Pancreas (tissue), 10 donors: ENCODE data around the gene GAS6. TPM values are rescaled to one million over a fixed set of nuclear protein-coding genes. Genes with fewer than 3 reads are reported as not detected.
A peak's percentile ranks its signal among the peaks of the same experiment; 100 is the strongest.

Experiments used
- ATAC-seq, 4 donors: fragments of 200-7000 bp; cut with Tn5 transposase; one replicate each; pipeline versions ENCODE4 v1.8.0 to v1.9.1; 2020; ENCODE audit warnings: mild to moderate bottlenecking in 4 of 4, moderate library complexity in 4 of 4
- DNase-seq, 6 donors: peaks; one replicate each; pipeline ENCODE4 v3.0.0-alpha.2; 2020
- FAIRE-seq: peaks from 2 replicates; lab custom pipeline; 2012; peaks lifted over from hg19 to GRCh38; lab: Jason Lieb, UNC
- H3K27ac ChIP-seq, 4 donors: fragments of 200-600 bp; sonication (generic); 1 replicate in 3 of 4; 2 replicates in 1 of 4; pipeline versions ENCODE4 v1.5.0 to v1.8.0; 2020
- H3K27me3 ChIP-seq, 4 donors: fragments of 200-600 bp; one replicate each; pipeline ENCODE4 v1.8.0; 2021
- H3K36me3 ChIP-seq, 3 donors: fragments of 200-600 bp; sonication (generic) in 1 of 3; one replicate each; pipeline versions ENCODE4 v1.5.0 to v1.8.0; 2020 to 2021
- H3K4me1 ChIP-seq, 3 donors: fragments of 200-600 bp; one replicate each; pipeline ENCODE4 v1.8.0; 2021
- H3K4me3 ChIP-seq, 4 donors: fragments of 200-600 bp; sonication (generic) in 2 of 4; one replicate each; pipeline versions ENCODE4 v1.5.0 to v1.8.0; 2020 to 2021
- H3K9me3 ChIP-seq, 4 donors: fragments of 200-600 bp; one replicate each; pipeline ENCODE4 v1.8.0; 2021
- WGBS, 2 donors: extraction: QIAGEN DNeasy Blood & Tissue Kit; methylation state at CpG; one replicate each; pipeline ENCODE4 v1.1.7; 2013; 5-methylcytosine and 5-hydroxymethylcytosine counted together
- intact Hi-C, 3 donors: fragments of 100-400 bp; cut with DNase I; formaldehyde crosslinking; loops; one replicate each; pipeline versions ENCODE4 v1.11.1 to v1.14.2; 2022
- polyA plus RNA-seq, 2 donors: library from polyadenylated mRNA; stranded (reverse); fragments of 200-250 nt; gene quantifications; one replicate each; pipeline ENCODE4 v1.2.3, GENCODE V29; 2013
- total RNA-seq, 6 donors: library from RNA; stranded (reverse); fragmentation: NEBNext Ultra II Directional in 4 of 6; extraction: Animal tissue kit (Norgen Biotek cat#: 25700) in 4 of 6; gene quantifications; one replicate each; pipeline versions ENCODE4 v1.2.1 to v1.2.4, GENCODE V29; 2021 to 2023
- TF ChIP-seq, protein P1 (sequence below), 4 donors: fragments of 200-600 bp; sonication (generic) in 3 of 4; IDR thresholded peaks; one replicate each; pipeline versions ENCODE4 v1.5.0 to v1.8.0; 2021; ENCODE audit warnings: antibody characterized with exemption in 4 of 4
- donor health status: healthy with polysubstance abuse.
- donor health status: DM: no; HTN: no; CAD: no; lungs with moderate emphysema.
- donor health status: DM: no; HTN: no; CAD: no.
- donor health status: control.
- donor health status: control.
- donor health status: Bipolar disorder and iron deficiency.
- donor health status: DM: yes; HTN: yes; CAD: no.
- donor health status: DM: no; HTN: no; CAD: no.
- donor health status: DM: no; HTN: no; CAD: no.
- donor health status: DM: yes; HTN: yes; CAD: no.

The GAS6 gene
- total and polyA plus RNA-seq, 8 donors: 24.3 to 124 (median 42.2) TPM

DNA sequence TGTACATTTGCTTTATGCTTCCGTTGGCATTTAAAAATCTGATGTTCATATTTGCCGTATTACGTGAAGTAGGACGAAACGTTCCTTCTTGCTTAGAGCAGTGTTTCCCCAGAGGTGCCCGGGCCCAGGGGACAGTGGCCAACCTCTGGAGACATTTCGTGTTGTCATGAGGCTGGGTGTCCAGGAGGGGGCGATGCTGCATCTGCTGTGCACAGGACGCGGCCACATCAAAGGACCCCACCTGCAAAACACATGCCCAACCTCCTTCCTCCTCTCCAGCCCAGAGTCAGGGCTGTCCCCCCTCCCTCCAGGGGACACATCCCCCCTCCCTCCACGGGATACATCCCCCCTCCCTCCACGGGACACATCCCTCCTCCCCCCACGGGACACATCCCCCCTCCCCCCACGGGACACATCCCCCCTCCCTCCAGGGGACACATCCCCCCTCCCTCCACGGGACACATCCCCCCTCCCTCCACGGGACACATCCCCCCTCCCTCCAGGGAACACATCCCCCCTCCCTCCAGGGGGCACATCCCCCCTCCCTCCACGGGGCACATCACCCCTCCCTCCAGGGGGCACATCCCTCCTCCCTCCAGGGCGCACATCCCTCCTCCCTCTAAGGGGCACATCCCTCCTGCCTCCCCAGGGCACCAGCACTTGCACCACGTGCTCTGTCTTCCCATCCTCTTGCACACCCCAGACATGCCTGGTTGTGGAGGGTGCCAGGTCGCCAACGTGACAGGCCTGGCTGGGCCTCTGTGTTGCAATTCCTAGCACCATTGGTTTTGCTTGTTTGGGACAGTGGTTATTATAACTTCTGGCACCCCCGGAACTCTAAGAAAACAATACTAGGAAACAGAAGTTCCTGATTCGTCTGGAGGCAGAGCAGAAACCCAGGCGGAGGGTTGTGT, 46.7 kb downstream of the GAS6 start:
- H3K27me3 ChIP-seq: no peaks in the 10 kb centered on the region
- peak overlapping the region in 1 of 4 donors; percentile 5 for H3K27ac ChIP-seq
- FAIRE-seq (no peak), DNase-seq (peak; percentile 86 to 96 (median 92)), ATAC-seq (peak; percentile 71 to 80 (median 78))
- H3K4me1 ChIP-seq: peaks cover 0 to 5% (median 4%) of the 10 kb centered on the region in 3 donors
- TF ChIP-seq, protein P1, sequence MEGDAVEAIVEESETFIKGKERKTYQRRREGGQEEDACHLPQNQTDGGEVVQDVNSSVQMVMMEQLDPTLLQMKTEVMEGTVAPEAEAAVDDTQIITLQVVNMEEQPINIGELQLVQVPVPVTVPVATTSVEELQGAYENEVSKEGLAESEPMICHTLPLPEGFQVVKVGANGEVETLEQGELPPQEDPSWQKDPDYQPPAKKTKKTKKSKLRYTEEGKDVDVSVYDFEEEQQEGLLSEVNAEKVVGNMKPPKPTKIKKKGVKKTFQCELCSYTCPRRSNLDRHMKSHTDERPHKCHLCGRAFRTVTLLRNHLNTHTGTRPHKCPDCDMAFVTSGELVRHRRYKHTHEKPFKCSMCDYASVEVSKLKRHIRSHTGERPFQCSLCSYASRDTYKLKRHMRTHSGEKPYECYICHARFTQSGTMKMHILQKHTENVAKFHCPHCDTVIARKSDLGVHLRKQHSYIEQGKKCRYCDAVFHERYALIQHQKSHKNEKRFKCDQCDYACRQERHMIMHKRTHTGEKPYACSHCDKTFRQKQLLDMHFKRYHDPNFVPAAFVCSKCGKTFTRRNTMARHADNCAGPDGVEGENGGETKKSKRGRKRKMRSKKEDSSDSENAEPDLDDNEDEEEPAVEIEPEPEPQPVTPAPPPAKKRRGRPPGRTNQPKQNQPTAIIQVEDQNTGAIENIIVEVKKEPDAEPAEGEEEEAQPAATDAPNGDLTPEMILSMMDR (IDR thresholded peaks at IDR 0.05): peak; percentile 65 to 85 (median 74)
- no peaks in the 10 kb centered on the region for H3K9me3 ChIP-seq
- peaks cover 0 to 5% (median 0%) of the 10 kb centered on the region in 3 donors for H3K36me3 ChIP-seq
- intact Hi-C loops: loop anchor here in 2 of 3 donors (5.0 to 10.0 kb wide), 2 partner anchors 128 to 130 kb away; no protein-coding TSS in a partner anchor
- H3K4me3 ChIP-seq: no peak overlapping the region
- 12 to 15% methylated on average over 23 to 24 of the region's 24 CpGs for WGBS, 2 donors

DNA sequence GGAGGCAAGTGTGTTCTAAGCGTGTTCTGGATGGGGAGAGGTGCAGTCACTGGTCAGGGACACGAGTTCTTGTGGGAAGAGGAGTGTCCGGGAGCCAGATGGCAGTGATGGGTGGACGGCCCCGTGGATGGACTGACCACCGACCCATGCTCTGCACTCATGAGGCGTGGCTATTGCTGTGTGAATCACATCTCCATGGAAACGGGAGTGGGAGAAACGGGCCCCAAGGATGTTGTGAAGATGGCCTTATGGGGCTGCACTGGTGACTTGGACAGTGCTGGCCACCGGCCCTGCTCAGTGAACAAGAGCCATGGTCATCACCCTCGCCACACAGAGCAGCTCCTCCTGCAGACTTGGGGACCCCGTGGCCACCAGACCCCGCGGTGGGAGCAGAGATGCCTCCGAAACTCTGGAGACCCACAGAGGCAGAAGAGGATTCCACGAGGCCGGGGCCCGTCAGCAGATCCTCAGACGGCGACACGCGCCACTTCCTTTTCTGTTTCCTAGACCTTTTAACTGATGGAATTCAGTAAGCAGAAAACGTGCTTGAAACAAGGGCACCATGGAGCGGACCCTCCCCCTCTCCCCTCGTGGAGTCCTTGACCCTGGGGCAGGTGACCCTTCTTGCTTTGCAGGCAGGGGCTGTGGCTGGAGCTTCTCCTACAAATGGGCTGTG, 47.5 kb downstream of the GAS6 start:
- H3K36me3 ChIP-seq: no peaks in the 10 kb centered on the region
- no peaks in the 10 kb centered on the region for H3K9me3 ChIP-seq
- H3K27me3 ChIP-seq: no peaks in the 10 kb centered on the region
- DNase-seq (peak in 1 of 6 donors; percentile 52), ATAC-seq (no peak), FAIRE-seq (no peak)
- no peak overlapping the region for H3K4me3 ChIP-seq
- WGBS, 2 donors: 59 to 65% methylated on average over 25 of the region's 25 CpGs
- peaks cover 0 to 5% (median 4%) of the 10 kb centered on the region in 3 donors for H3K4me1 ChIP-seq
- TF ChIP-seq, protein P1 (IDR thresholded peaks at IDR 0.05): no peak
- no peak overlapping the region for H3K27ac ChIP-seq
- intact Hi-C loops: loop anchor here in 2 of 3 donors (5.0 to 10.0 kb wide), 2 partner anchors 128 to 131 kb away; no protein-coding TSS in a partner anchor

DNA sequence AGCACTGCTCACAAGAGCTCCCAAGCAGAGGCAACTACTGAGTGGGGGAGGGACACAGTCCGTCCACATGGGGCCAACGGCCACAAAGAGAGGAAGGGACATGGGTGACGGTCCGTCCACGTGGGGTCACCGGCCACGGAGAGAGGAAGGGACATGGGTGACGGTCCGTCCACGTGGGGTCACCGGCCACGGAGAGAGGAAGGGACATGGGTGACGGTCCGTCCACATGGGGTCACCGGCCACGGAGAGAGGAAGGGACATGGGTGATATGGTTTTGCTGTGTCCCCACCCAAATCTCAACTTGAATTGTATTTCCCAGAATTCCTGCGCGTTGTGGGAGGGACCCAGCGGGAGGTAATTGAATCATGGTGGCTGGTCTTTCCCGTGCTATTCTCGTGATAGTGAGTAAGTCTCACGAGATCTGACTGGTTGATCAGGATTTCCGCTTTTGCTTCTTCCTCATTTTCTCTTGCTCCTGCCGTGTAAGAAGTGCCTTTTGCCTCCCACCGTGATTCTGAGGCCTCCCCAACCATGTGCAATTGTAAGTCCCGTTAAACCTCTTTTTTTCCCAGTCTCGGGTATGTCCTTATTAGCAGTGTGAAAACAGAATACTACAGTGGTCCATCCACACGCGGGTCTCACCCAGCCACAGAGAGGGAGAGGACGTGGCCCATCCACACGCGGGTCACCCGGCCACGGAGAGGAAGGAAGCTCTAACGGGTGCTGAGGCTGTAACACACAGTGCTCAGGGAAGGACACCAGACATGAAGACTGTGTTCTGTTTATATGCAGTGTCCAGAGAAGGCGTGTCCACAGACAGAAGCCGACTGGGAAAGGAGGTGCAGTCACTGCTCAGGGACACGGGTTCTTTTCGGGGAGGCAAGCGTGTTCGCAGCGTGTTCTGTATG, 48.5 kb downstream of the GAS6 start:
- Histone ChIP-seq H3K4me3 (no peak overlapping the region), H3K27ac (no peak overlapping the region), H3K9me3 (no peaks in the 10 kb centered on the region), H3K4me1 (peaks cover 0 to 5% (median 4%) of the 10 kb centered on the region in 3 donors), H3K36me3 (no peaks in the 10 kb centered on the region), H3K27me3 (no peaks in the 10 kb centered on the region)
- FAIRE-seq: no peak
- TF ChIP-seq, protein P1 (IDR thresholded peaks at IDR 0.05): no peak
- 65 to 78% methylated on average over 42 of the region's 42 CpGs for WGBS, 2 donors
- intact Hi-C loops: loop anchor here in 2 of 3 donors (5.0 to 10.0 kb wide), 2 partner anchors 129 to 132 kb away; no protein-coding TSS in a partner anchor
- peak in 2 of 6 donors; percentile 20 to 49 for DNase-seq
- ATAC-seq: peak in 2 of 4 donors; percentile 9 to 12

DNA sequence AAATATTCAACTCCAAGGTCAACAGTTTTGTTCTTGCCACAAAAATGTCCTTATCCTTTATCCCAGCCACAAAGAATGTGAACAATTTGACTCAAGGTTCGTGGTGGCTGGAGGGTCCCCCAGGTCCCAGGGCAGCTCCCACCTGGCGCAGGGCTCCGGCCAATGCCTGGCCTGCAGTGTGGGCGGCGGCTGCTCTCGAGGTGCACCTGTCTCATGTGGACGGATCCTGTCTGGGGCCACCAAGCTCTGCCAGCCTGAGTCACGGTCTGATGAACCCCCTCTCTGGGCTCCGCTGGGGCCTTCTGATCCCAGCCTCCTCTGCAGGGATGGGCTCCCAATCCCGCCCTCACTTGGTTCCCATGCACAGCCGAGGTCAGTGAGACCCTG, 49.4 kb downstream of the GAS6 start:
- peak overlapping the region; percentile 60 to 74 (median 64) for H3K27ac ChIP-seq

More for the DNA sequence above, 49.4 kb downstream of the GAS6 start:
- Histone ChIP-seq H3K4me1 (peaks cover 0 to 5% (median 4%) of the 10 kb centered on the region in 3 donors), H3K27me3 (no peaks in the 10 kb centered on the region), H3K9me3 (no peaks in the 10 kb centered on the region), H3K4me3 (no peak overlapping the region), H3K36me3 (no peaks in the 10 kb centered on the region)
- intact Hi-C loops: loop anchor here in 1 of 3 donors (10.0 kb wide), 1 partner anchor 130 kb away; no protein-coding TSS in a partner anchor
- DNase-seq: peak in 1 of 6 donors; percentile 75
- FAIRE-seq: no peak
- ATAC-seq: peak in 3 of 4 donors; percentile 15 to 35 (median 27)
- WGBS, 2 donors: 44 to 51% methylated on average over 10 to 11 of the region's 11 CpGs
- TF ChIP-seq, protein P1 (IDR thresholded peaks at IDR 0.05): no peak
